Erythroblast (primary cell): ENCODE results near the gene KLHDC3.
A peak's percentile ranks its signal among the peaks of the same experiment; 100 is the strongest.

ENCODE experiments used
- DNase-seq, 2 experiments: peaks; one replicate each; lab custom pipeline; 2025; lab: John Stamatoyannopoulos, UW
- GATA1 ChIP-seq: IDR thresholded peaks from 2 replicates; pipeline ENCODE4 v1.6.1; 2011; ENCODE audit warnings: low read depth, mild to moderate bottlenecking, control low read depth, low read length, moderate library complexity
- POLR2A ChIP-seq: IDR thresholded peaks from 2 replicates; pipeline ENCODE4 v1.6.1; 2011; ENCODE audit warnings: mild to moderate bottlenecking, low read length

The KLHDC3 gene

DNA sequence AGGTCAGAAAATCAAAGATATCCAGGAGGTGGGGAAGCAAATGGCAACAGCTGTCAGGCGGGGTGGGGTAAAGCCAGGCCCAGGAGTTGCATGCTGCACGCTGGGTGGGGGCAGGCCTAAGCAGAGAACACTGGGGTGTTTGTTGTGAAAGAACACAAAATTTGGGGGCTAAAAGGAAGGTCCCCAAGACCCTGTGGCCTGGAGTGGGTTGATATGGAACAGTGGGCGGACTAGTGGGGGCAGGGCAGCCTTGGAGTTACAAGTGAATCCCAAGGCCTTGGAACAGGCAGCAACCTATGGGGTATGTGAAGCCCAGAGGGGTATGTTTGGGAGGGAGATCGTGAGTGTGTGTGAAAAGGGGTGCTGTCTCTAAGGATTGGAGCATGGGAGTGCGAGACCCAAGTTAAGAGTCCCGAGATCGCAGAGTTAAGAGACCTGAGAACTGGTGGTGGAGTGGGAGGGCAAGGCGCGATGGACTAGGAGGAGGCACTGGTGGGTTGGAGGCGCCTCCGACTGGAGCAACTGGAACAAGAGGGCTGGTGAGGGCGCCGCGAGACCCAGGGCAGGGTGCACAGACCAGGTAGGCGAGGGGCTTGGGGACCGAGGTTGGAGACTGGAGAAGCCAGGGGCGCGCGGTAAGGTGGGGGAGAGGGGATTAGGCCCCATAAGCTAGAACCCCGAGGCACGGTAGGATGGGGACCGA is 38.9 kb downstream of the KLHDC3 start:
- TF ChIP-seq GATA1: no peak
- no peak for TF ChIP-seq POLR2A
- peak; percentile 58 to 66 for DNase-seq

DNA sequence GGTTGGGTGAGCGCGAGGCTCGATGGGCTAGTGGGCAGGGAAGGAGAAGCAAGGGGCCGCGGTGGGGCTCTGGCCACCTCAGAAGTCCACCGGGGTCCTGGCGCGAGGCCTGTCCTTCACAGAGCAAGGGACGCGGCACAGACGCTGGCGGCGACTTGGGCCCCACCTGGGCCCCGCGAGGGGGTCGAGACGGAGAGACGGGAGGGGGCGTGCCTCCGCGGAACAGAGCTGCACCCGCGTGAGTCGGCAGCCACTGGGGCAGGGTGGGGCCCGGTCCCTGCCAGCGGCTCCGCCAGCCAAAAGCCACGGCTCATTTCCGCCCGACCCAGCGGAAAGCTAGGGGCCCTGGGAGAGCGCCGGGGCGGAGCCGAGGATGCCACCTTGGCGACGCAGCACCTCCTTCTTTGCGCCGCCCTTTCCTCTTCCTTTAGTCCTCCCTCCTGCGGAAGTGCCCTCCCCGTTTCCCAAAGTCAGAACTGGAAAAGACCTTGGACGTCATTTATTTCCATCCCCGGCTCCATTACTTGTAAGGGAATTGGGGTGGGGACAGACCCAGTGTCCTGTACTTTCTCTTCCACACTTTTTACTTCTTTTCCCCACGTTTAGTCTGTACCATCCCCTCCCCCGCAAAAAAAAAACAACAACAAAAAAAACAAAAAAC is 39.6 kb downstream of the KLHDC3 start, which contains the start of gene CUL7:
TSS of gene CUL7 (minus strand) at position 307 of the 661 bp plus-strand sequence. CDS start 1,063 bp downstream, outside the sequence.
- peak; percentile 93 to 96 for DNase-seq
- TF ChIP-seq GATA1 (no peak), POLR2A (peak; percentile 88)

DNA sequence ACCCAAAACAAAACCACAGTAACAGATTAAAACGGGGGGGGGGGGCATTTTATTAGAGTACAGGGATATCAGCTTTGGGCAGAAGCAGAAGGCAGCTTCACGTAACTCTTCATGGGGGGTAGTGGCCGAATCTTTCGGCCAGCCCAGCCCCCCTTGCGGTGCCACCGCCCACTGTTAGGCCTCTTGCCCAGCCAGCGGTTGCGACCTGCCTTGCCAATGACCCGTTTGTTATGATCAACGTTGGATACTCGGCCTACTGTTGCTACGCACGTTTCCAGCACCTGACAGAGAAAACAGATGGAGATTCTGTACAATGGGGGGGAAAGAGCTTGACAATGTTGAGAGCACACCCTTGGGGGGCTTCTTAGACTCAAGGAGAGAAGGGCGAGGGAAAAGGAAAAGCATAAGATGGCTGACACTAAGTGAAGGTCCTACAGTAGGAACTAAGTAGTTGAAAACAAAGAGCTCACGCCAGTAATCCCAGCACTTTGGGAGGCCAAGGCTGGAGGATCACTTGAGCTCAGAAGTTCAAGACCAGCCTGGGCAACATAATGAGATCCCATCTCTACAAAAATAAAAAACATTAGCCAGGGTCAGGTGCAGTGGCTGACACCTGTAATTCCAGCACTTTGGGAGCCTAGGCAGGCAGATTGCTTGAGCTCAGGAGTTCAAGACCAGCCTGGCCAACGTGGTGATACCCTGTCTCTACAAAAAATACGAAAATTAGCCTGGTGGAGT is 40.3 kb downstream of the KLHDC3 start:
- TF ChIP-seq POLR2A (no peak), GATA1 (no peak)
- DNase-seq: peak; percentile 44 to 48

DNA sequence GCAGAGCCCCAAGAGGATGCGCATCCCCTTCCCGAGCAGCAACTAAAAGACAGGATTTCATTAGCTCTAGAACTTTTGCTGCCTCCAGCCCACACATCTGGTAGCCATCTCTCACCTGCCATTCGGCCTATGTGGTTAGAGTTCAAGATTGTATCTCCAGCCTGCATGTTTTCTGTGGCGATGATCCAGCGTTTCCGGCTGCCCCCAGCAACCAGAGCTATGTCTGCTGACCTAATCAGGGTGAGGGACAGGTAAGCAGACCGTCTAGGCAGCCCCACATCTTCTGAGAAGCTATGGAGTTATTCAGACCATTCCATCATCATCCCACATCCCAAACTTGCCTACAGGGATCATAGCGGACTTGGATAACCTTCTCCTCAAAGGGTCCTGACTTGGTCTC is 41.9 kb downstream of the KLHDC3 start:
- no peak for DNase-seq
- TF ChIP-seq POLR2A (no peak), GATA1 (no peak)

DNA sequence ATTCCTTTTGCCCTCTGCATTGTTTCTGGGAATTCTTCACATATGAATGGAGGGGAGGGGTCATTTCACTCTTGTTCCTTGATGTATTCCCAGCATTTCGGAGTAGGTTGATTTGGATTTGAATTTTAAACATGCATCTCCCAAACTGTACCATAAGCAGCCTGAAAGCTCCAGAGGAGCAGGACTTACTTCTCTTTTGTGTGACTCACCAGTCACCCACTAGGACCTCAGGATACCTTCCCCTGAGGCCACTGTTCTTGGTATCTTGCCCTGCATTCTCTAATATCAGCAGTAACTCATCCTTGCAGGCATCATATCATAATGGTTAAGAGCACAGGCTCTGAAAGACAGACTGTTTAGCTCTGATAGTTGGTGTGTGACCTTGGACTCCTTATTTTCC is 44.5 kb downstream of the KLHDC3 start:
- peak; percentile 71 to 89 for DNase-seq

DNA sequence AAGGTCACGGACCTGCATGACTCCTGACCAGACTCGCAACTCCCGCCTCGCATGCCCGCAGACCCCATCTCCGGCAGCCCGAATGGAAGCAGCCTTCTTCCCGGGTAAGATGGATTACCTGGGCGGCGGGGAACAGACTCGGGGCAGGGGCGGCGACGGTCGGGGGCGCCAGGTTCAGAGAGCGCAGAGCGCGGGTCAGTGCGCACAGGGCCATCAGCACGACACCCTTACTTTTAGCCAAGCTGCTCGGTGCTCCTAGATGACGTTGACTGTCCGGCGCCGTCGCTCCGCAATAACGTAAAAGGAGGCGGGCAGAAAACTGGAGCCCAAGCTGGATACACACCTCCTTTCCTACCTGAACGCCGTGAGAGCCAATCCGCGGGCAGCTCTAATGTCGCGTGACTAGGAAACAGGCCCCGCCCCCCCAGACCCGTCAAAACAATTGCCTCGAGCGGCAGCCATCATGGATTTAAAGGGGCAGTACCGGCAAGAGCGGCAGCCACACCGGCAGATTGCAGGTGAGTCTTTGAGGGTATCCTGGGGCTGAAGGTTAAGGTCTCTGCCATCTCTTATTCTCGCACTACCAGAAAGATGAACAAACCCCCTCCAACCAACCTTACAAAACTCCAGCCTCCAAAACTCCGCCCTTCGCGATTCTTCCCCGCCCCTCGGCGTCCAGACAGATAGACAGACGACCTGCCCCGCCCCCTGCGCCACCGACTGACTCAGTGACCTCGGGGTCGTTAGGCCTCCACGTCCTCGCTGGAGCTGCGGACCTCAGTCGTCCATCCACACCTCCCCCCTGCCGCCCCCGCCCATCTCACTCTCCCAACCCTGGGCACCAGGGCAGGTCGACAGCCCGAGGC is 45.4 kb downstream of the KLHDC3 start, which contains the start of the genes KLC4 and MRPL2:
TSS of gene KLC4 (plus strand) at position 464 of the 866 bp plus-strand sequence. CDS start 1,705 bp downstream, outside the sequence.
TSS of gene MRPL2 (minus strand) at position 267 of the 866 bp plus-strand sequence. CDS start at position 214, 53 bp downstream.
- peak; percentile 100 for DNase-seq
- TF ChIP-seq POLR2A: peak; percentile 85
- TF ChIP-seq GATA1: no peak

More for the DNA sequence above, 44.5 kb downstream of the KLHDC3 start:
- TF ChIP-seq POLR2A (no peak), GATA1 (no peak)

DNA sequence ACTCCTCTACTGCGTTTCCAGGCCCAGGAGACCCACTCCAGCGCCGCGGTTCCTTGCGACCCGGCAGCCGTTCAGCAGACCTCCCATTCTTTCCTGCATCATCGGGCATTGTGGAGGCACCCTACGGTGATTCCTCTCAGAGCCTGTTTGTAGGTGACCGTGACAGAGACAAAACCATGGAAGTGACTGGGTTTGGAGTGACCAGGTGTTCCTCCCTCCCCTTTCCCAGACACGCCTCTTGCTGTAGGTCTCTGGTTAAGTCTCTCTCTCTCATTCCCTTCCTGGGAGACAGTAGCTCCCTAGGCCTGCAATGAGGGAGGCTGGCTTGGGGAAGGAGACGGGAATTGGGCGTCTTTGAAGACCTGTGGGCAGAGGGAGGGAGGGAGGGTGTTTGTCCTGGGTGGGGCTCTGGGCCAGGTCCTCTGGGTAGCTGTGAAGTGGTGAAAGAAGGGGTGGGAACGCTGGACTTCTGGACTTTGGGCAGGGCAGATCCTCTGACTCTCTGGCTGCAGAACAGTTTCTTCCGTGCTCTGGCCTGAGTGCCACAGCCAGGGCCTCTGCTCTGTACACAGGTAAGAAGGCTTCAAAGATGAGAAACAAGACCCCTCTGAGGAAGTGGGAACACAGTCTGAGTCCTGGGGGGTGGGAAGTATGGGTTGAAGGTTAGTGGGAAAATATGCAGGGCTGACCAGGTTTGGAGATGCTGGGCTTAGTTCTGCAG is 46.1 kb downstream of the KLHDC3 start:
- DNase-seq: peak; percentile 33 to 55
- TF ChIP-seq POLR2A: no peak
- TF ChIP-seq GATA1: no peak

DNA sequence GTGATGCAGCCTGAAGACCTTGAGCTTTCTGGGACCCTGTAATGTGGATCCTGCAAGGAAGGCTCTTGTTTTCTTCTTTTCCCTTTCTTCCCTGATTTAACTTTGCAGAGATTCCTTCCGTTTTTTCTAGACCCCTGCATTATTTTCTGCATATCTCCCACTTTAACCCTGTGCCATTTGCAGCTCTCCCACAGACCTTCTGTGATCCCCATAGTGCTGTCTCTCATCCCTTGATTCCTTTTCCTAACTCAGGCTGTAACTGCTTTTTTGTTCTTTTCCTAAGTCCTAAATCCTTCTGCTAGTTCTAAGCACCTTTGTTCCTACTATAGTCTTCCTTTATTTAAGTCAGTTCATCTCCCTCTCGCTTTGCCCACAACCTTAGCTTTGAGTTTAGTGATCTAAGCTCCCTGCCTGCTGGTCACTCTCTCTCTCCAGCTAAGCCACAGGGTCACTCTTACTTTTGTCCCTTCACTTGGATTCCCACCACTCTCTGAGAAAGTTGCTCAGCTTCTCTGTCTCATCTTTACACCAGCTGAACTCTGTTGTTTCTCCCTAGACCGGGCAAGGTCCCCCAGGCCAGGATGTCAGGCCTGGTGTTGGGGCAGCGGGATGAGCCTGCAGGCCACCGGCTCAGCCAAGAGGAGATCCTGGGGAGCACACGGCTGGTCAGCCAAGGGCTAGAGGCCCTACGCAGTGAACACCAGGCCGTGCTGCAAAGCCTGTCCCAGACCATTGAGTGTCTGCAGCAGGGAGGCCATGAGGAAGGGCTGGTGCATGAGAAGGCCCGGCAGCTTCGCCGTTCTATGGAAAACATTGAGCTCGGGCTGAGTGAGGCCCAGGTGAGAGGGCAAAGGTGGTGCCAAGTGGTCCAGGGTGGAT is 46.9 kb downstream of the KLHDC3 start:
- TF ChIP-seq GATA1 (no peak), POLR2A (no peak)
- no peak for DNase-seq

DNA sequence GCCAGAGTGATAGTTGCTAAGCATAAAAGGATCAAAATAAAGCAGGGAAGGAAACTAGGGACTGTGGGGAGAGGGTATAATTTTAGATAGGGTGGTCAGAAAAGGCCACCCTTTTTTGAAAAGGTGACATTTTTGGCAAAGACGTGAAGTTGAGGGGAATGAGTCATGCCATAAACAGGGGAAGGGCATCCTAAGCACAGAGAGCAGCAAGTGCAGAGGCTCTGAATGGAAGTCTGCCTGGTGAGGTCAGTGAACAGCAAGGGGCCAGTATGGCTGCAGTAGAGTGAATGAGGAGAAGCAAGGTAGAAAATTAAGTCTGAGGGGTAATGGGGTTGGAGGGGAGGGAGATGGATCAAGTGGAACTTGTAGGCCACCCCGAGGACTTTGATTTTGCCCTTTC is 47.8 kb downstream of the KLHDC3 start:
- DNase-seq: no peak
- no peak for TF ChIP-seq POLR2A
- no peak for TF ChIP-seq GATA1

DNA sequence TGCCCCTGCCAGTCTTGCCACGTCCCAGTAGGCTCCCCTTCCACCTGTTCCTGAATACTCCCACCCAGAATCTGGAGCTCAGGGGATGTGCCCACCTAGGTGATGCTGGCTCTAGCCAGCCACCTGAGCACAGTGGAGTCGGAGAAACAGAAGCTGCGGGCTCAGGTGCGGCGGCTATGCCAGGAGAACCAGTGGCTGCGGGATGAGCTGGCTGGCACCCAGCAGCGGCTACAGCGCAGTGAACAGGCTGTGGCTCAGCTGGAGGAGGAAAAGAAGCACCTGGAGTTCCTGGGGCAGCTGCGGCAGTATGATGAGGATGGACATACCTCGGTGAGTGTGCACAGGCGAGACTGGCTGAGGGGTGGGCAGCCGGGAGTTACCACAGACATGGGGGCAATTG is 48.8 kb downstream of the KLHDC3 start:
- no peak for DNase-seq
- TF ChIP-seq GATA1: no peak
- TF ChIP-seq POLR2A: no peak

DNA sequence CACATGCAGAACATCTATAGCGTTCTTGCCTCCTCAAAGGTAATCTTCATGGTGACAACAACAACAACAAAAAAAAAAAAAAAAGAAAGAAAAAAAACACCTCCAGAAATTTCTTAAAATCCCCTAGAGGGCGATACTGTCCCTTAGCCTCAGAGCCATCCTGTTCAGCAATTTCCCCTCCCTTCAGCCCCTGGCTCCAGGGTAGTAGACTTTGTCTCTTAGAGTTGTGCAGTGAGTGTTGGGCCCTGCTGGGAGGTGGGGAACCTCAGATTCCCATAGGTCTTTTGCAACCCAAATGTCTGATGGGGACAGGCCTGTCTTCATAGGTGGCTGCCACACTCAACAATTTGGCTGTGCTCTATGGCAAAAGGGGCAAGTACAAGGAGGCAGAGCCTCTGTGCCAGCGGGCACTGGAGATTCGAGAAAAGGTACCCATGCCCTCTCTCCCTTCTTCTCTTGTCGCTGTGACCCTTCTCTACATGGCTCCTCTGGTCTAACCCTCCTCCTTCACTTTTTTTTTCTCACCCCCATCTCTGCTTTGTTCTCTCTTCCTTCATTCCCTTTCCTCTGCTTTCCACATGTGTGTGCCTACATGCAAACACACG is 56.1 kb downstream of the KLHDC3 start:
- DNase-seq: peak; percentile 64 to 72
- no peak for TF ChIP-seq GATA1
- no peak for TF ChIP-seq POLR2A
